Hepatocyte (in vitro differentiated cells): Measurements from ENCODE around the gene CAMK1. TPM values are rescaled to one million over a fixed set of nuclear protein-coding genes. Genes with fewer than 3 reads are reported as not detected.

Experiments used
- DNase-seq: peaks from one replicate; pipeline ENCODE4 v3.0.0-alpha.2; 2016; ENCODE audit warnings: low spot score
- H2AFZ ChIP-seq: fragments of 200-600 bp; sonication (generic); 2 replicates; pipeline ENCODE4 v1.6.0; 2016; ENCODE audit warnings: antibody characterized with exemption, mild to moderate bottlenecking
- H3K27ac ChIP-seq: fragments of 200-600 bp; sonication (generic); 2 replicates; pipeline ENCODE4 v1.5.1; 2016; ENCODE audit warnings: mild to moderate bottlenecking
- H3K27me3 ChIP-seq: fragments of 200-600 bp; sonication (generic); 2 replicates; pipeline ENCODE4 v1.6.1; 2016
- H3K36me3 ChIP-seq: fragments of 200-600 bp; sonication (generic); replicated peaks from 2 replicates; pipeline ENCODE4 v1.5.1; 2016; ENCODE audit warnings: low read depth; ENCODE audit not compliant: insufficient read depth
- H3K4me1 ChIP-seq: fragments of 200-600 bp; sonication (generic); 2 replicates; pipeline ENCODE4 v1.5.1; 2016; ENCODE audit warnings: mild to moderate bottlenecking, moderate library complexity; ENCODE audit not compliant: insufficient read depth
- H3K4me2 ChIP-seq: fragments of 200-600 bp; sonication (generic); 2 replicates; pipeline ENCODE4 v1.6.0; 2016
- H3K4me3 ChIP-seq: fragments of 200-600 bp; sonication (generic); 2 replicates; pipeline ENCODE4 v1.5.1; 2016; ENCODE audit warnings: mild to moderate bottlenecking
- H3K79me2 ChIP-seq: fragments of 200-600 bp; sonication (generic); 2 replicates; pipeline ENCODE4 v1.6.0; 2017; ENCODE audit warnings: mild to moderate bottlenecking
- H3K9me2 ChIP-seq: fragments of 200-600 bp; sonication (generic); replicated peaks from 2 replicates; pipeline ENCODE4 v1.6.0; 2017; ENCODE audit warnings: mild to moderate bottlenecking; ENCODE audit not compliant: insufficient read depth
- H3K9me3 ChIP-seq: fragments of 200-600 bp; sonication (generic); 2 replicates; pipeline ENCODE4 v1.5.1; 2016; ENCODE audit warnings: low read depth, mild to moderate bottlenecking
- H4K20me1 ChIP-seq: fragments of 200-600 bp; sonication (generic); 2 replicates; pipeline ENCODE4 v1.6.0; 2016; ENCODE audit warnings: mild to moderate bottlenecking; ENCODE audit not compliant: insufficient read depth, poor library complexity, severe bottlenecking
- EZH2 ChIP-seq: fragments of 200-600 bp; sonication (generic); IDR thresholded peaks from 2 replicates; pipeline ENCODE4 v1.6.1; 2016; ENCODE audit warnings: antibody characterized with exemption, mild to moderate bottlenecking, borderline replicate concordance
- EZH2phosphoT487 ChIP-seq: fragments of 200-600 bp; sonication (generic); IDR thresholded peaks from one replicate; pipeline ENCODE4 v1.6.1; 2018; ENCODE audit warnings: antibody characterized with exemption, mild to moderate bottlenecking, low read depth, moderate library complexity; ENCODE audit not compliant: unreplicated experiment, severe bottlenecking
- WGBS: methylation state at CpG from one replicate; pipeline ENCODE4 v1.1.6; 2016; ENCODE audit warnings: low lambda C conversion rate; ENCODE audit errors: missing lambda C conversion rate; 5-methylcytosine and 5-hydroxymethylcytosine counted together
- polyA plus RNA-seq: library from polyadenylated mRNA; unstranded; fragments of >200 nt; fragmentation: Nextera tagmentation; extraction: Ambion mirVana; gene quantifications from 2 replicates; pipeline ENCODE4 v1.2.1, GENCODE V29; 2016
- total RNA-seq: library from RNA; depleted of rRNA; stranded (reverse); fragments of >200 nt; gene quantifications from 2 replicates; pipeline ENCODE4 v1.2.3, GENCODE V29; 2014
- TF ChIP-seq, protein P1 (sequence below): fragments of 200-600 bp; sonication (generic); IDR thresholded peaks from 2 replicates; pipeline ENCODE4 v1.5.1; 2016; ENCODE audit warnings: antibody characterized with exemption, mild to moderate bottlenecking; ENCODE audit not compliant: poor library complexity

The CAMK1 gene
- total and polyA plus RNA-seq, 2 experiments from 2014 or later, result 9.7 to 16.1 TPM

DNA sequence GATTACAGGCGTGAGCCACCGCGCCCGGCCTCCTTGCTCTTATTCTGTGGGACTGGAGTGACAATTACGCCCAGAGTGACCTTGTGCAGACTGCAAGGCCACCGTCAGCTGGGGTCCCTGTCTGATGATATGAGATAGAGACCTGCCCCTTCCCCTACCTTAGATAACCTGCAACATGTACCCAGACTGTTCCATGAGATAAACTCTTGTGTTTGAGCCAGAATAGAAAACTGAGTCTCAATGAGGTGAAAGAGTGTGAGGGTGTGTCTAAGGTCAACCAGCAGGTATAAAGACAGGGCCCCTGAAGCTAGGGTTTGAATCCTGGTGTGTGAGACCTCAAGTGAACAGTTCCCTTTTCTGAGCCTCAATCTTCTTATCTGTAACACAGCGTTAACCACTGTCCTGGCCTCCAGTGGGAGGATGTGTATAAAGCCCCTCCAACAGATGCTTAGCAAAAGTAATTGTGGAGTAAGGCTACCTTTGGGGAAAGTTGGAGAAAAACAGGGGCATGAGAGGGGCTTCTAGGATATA is 16.5 kb upstream of the CAMK1 start:
- no peak overlapping the region for H3K4me3 ChIP-seq
- H3K36me3 ChIP-seq, result no peaks in the 10 kb centered on the region
- 93% methylated on average over 7 of the region's 7 CpGs for WGBS
- no peak overlapping the region for H3K4me2 ChIP-seq
- no peak overlapping the region for H3K27ac ChIP-seq
- H4K20me1 ChIP-seq, result no peaks in the 10 kb centered on the region
- TF ChIP-seq, protein P1, sequence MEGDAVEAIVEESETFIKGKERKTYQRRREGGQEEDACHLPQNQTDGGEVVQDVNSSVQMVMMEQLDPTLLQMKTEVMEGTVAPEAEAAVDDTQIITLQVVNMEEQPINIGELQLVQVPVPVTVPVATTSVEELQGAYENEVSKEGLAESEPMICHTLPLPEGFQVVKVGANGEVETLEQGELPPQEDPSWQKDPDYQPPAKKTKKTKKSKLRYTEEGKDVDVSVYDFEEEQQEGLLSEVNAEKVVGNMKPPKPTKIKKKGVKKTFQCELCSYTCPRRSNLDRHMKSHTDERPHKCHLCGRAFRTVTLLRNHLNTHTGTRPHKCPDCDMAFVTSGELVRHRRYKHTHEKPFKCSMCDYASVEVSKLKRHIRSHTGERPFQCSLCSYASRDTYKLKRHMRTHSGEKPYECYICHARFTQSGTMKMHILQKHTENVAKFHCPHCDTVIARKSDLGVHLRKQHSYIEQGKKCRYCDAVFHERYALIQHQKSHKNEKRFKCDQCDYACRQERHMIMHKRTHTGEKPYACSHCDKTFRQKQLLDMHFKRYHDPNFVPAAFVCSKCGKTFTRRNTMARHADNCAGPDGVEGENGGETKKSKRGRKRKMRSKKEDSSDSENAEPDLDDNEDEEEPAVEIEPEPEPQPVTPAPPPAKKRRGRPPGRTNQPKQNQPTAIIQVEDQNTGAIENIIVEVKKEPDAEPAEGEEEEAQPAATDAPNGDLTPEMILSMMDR, result no peak
- TF ChIP-seq EZH2phosphoT487 (no peak), EZH2 (no peak)
- no peak for DNase-seq
- no peak overlapping the region for H2AFZ ChIP-seq
- H3K79me2 ChIP-seq, result peaks cover 2% of the 10 kb centered on the region
- no peaks in the 10 kb centered on the region for H3K9me3 ChIP-seq
- peaks cover 3% of the 10 kb centered on the region for H3K4me1 ChIP-seq
- H3K27me3 ChIP-seq, result no peaks in the 10 kb centered on the region
- no peaks in the 10 kb centered on the region for H3K9me2 ChIP-seq

DNA sequence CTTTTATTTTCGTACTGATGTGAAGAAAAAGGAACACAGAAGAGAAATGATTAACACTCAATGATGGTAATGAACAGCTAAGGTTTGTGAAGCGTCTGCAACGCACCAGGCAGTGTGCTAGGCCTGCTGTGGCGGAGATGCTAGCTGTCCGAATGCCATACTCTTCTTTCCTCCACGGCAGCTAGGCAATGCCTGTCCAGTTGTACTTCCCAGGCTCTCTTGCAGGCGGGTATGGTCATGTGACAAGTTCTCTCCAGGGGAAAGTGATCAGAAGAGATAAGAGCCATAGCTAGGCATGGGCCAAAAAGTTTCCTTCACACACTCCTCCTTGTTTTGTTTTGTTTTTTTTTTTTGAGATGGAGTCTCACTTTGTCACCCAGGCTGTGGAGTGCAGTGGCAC is 15.9 kb upstream of the CAMK1 start:
- H4K20me1 ChIP-seq, result no peaks in the 10 kb centered on the region
- H2AFZ ChIP-seq, result no peak overlapping the region
- H3K4me3 ChIP-seq, result no peak overlapping the region
- WGBS, result 94% methylated on average over 7 of the region's 7 CpGs
- no peaks in the 10 kb centered on the region for H3K36me3 ChIP-seq
- H3K9me2 ChIP-seq, result no peaks in the 10 kb centered on the region
- H3K9me3 ChIP-seq, result no peaks in the 10 kb centered on the region
- no peaks in the 10 kb centered on the region for H3K27me3 ChIP-seq
- no peak for DNase-seq
- TF ChIP-seq, protein P1, result no peak
- no peak for TF ChIP-seq EZH2phosphoT487
- no peak for TF ChIP-seq EZH2
- H3K79me2 ChIP-seq, result no peaks in the 10 kb centered on the region
- H3K27ac ChIP-seq, result no peak overlapping the region
- no peak overlapping the region for H3K4me2 ChIP-seq
- H3K4me1 ChIP-seq, result no peaks in the 10 kb centered on the region

GRCh38 chr3:9784965-9785364 is 15.2 kb upstream of the CAMK1 start:
- TF ChIP-seq, protein P1, result no peak
- TF ChIP-seq EZH2phosphoT487, result no peak
- no peak for TF ChIP-seq EZH2
- H3K4me1 ChIP-seq, result no peaks in the 10 kb centered on the region
- no peaks in the 10 kb centered on the region for H3K9me2 ChIP-seq
- no peak overlapping the region for H3K27ac ChIP-seq
- H4K20me1 ChIP-seq, result no peaks in the 10 kb centered on the region
- no peak overlapping the region for H3K4me3 ChIP-seq
- no peak for DNase-seq
- H3K4me2 ChIP-seq, result no peak overlapping the region
- H2AFZ ChIP-seq, result no peak overlapping the region
- H3K36me3 ChIP-seq, result no peaks in the 10 kb centered on the region
- no peaks in the 10 kb centered on the region for H3K27me3 ChIP-seq
- H3K9me3 ChIP-seq, result no peaks in the 10 kb centered on the region
- WGBS, result 96% methylated on average over 4 of the region's 4 CpGs
- H3K79me2 ChIP-seq, result no peaks in the 10 kb centered on the region

DNA sequence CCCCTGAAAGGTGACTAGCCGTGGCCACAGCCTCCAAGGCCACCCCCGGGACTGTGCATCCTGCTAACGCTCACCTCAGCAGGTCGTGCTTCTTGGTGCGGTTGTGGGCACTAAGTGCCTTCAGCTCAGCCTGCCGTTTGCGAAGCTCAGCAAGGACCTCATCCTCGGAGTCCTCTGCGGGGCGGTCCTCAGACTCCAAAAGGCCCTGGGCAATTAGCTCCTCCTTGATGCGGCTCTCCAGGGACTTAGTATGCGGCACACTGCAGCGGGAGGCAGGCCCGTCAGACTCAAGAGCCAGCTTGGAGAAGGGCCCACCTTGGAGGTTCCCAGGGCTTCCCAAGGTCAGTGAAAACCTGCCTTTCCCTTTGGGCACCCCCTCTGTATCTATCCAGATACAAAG is 14.2 kb upstream of the CAMK1 start:
- 98% methylated on average over 14 of the region's 14 CpGs for WGBS
- Histone ChIP-seq H4K20me1 (no peaks in the 10 kb centered on the region), H3K27me3 (no peaks in the 10 kb centered on the region), H3K9me3 (no peaks in the 10 kb centered on the region), H2AFZ (no peak overlapping the region), H3K27ac (no peak overlapping the region), H3K36me3 (no peaks in the 10 kb centered on the region), H3K4me2 (no peak overlapping the region), H3K9me2 (no peaks in the 10 kb centered on the region), H3K4me3 (no peak overlapping the region), H3K79me2 (no peaks in the 10 kb centered on the region), H3K4me1 (no peaks in the 10 kb centered on the region)
- TF ChIP-seq EZH2 (no peak), EZH2phosphoT487 (no peak)
- TF ChIP-seq, protein P1, result no peak
- no peak for DNase-seq
